Smooth muscle cell of the pulmonary artery (primary cell): Measurements from ENCODE around the gene TMEM86B. TPM values are rescaled to one million over a fixed set of nuclear protein-coding genes. Genes with fewer than 3 reads are reported as not detected.

Experiments used
- total RNA-seq: library from RNA; depleted of rRNA; stranded (reverse); fragments of >200 nt; gene quantifications from 2 replicates; pipeline ENCODE4 v1.2.3, GENCODE V29; 2014

The TMEM86B gene
- total RNA-seq = 2.3 and 2.8 TPM in 2 replicates

GRCh38 chr19:55228403-55229031, at the start of gene TMEM86B:
Gene TMEM86B (minus strand): TSS chr19:55228763. CDS start chr19:55228741, 22 bp downstream.

DNA sequence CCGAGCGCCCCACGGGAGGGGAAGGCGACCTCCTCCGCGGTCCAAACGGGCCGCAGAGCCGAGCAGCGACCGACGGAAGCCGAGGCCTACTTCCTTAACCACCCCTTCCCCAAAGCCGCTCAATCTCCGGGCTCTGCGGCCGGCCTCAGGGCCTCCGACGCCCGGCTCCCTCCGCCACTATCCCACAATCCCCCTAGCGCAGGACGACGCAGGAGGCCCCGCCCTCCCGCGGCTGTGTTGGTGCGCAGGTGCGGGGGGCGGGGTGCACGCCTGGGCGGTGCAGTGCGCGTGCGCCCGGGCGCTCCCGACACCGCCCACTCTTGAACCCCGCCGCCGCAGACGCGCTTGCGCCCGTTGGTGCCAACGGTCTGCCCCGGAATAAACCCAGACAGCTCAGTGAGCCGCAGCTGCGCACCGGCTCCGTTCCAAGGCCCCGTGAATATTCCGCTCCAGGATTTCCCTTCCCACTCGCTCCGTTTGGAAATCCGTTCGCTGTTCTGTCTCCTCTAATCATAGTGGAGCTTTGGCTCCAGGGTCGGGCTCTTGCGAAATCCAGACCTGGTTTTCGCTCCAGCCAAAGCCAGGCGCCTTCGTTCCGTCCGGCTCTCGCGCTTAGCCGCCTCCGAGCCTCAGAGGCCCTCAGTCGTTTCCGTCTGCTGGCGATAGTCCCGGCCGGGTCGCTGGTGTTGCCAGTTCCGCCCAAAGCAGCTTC, 30.4 kb upstream of the TMEM86B start, which contains the start of gene PPP6R1:
Gene PPP6R1 (minus strand): TSS at position 190 of the 712 bp plus-strand sequence. CDS start 11,914 bp downstream, outside the sequence.

GRCh38 chr19:55208880-55209692, 19.5 kb downstream of the TMEM86B start, which contains the start of gene PTPRH:
Gene PTPRH (minus strand): TSS chr19:55209501. CDS start chr19:55209433, 68 bp downstream.

DNA sequence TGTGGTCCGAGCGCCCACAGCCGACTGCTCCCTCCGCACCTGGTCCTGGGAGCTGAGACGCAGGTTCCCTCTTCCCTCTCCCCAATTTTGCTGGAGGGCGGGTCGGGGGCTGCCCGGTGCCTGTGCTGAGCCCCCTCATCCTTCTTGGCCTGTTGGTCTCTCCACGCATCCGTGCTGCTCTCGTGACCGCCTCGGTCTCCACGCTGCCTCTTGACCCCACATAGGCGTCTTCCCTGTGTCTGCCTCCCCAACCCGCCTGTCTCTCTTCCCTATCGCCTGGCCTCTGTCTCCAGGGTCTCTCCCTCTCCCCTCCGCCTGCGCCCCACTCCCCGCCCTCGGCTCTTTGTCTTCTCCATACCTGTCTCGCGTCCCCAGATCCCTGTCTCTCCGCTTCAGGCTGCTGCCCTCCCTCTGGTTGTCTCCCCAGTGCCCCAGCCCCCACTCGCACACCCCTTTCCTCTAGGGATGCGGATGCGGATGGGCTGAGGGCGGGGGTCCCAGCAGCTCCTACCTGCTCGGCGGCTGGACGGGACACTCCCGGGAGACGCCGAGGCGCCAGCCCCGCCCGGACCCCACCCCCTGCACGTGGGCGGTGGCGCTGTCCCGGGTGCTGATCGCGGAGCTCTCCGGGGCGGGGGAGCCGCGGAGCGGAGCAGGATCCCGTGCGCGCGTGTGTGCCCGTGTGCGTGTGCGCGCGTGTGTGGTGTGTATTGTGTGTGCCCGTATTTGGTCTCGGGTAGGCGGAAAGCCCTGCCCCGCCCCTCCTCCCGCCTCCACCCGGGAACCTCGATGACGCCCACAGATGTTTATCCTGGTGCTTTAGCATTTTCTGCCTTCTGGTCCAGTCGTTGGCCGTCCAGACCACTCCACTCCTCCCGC, 48.7 kb downstream of the TMEM86B start, which contains the start of gene SYT5:
Gene SYT5 (minus strand): TSS at position 684 of the 879 bp plus-strand sequence. CDS start 1,248 bp downstream, outside the sequence.

Other genes starting within 250 kb of the TMEM86B start
- 0.13 TPM in 1 of 2 replicates, not detected in the other for gene GP6, start 190.5 kb downstream of the TMEM86B start, total RNA-seq
- gene RDH13, start 165.6 kb downstream of the TMEM86B start, total RNA-seq = 9.5 and 20.0 TPM in 2 replicates
- gene EPS8L1, start 152.9 kb downstream of the TMEM86B start, total RNA-seq = 0.07 and 0.96 TPM in 2 replicates
- 34.5 and 56.5 TPM in 2 replicates for gene PPP1R12C, start 111.1 kb downstream of the TMEM86B start, total RNA-seq
- 1.1 and 2.4 TPM in 2 replicates for gene TNNT1, start 79.6 kb downstream of the TMEM86B start, total RNA-seq
- gene TNNI3, start 71.0 kb downstream of the TMEM86B start, total RNA-seq = not detected in 2 replicates
- gene DNAAF3, start 62.1 kb downstream of the TMEM86B start, total RNA-seq = 0.07 and 0.10 TPM in 2 replicates
- gene SYT5, start 48.5 kb downstream of the TMEM86B start, total RNA-seq = 0.13 TPM in 1 of 2 replicates, not detected in the other
- 1.9 and 5.7 TPM in 2 replicates for gene PTPRH, start 19.3 kb downstream of the TMEM86B start, total RNA-seq
- gene PPP6R1, start 30.3 kb upstream of the TMEM86B start, total RNA-seq = 45.7 and 65.7 TPM in 2 replicates
- gene HSPBP1, start 51.3 kb upstream of the TMEM86B start, total RNA-seq = 21.6 and 27.4 TPM in 2 replicates
- gene BRSK1, start 55.2 kb upstream of the TMEM86B start, total RNA-seq = 10.8 and 10.9 TPM in 2 replicates
- gene TMEM150B, start 96.6 kb upstream of the TMEM86B start, total RNA-seq = not detected in 2 replicates
- gene KMT5C, start 111.1 kb upstream of the TMEM86B start, total RNA-seq = 5.0 and 7.8 TPM in 2 replicates
- gene COX6B2, start 126.0 kb upstream of the TMEM86B start, total RNA-seq = not detected in 2 replicates
- 0.10 TPM in 1 of 2 replicates, not detected in the other for gene GARIN5B, start 134.5 kb upstream of the TMEM86B start, total RNA-seq
- 4.1 and 13.9 TPM in 2 replicates for gene IL11, start 141.7 kb upstream of the TMEM86B start, total RNA-seq
- not detected in 2 replicates for gene TMEM190, start 148.1 kb upstream of the TMEM86B start, total RNA-seq
- gene TMEM238, start 155.5 kb upstream of the TMEM86B start, total RNA-seq = 0.23 and 0.39 TPM in 2 replicates
- gene RPL28, start 157.2 kb upstream of the TMEM86B start, total RNA-seq = 184 and 218 TPM in 2 replicates
- 66.7 and 71.0 TPM in 2 replicates for gene UBE2S, start 179.0 kb upstream of the TMEM86B start, total RNA-seq
- gene SHISA7, start 214.5 kb upstream of the TMEM86B start, total RNA-seq = not detected in 2 replicates
- 36.7 and 40.1 TPM in 2 replicates for gene ISOC2, start 232.9 kb upstream of the TMEM86B start, total RNA-seq
- not detected in 2 replicates for gene C19orf85, start 236.0 kb upstream of the TMEM86B start, total RNA-seq
- gene ZNF628, start 247.9 kb upstream of the TMEM86B start, total RNA-seq = 1.2 and 2.7 TPM in 2 replicates